ENCODE data around the gene LGR4. TPM values are rescaled to one million over a fixed set of nuclear protein-coding genes. Genes with fewer than 3 reads are reported as not detected.

Gene LGR4
- total RNA-seq, 2 experiments from 2014 or later, result 0.06 to 1.2 TPM

DNA sequence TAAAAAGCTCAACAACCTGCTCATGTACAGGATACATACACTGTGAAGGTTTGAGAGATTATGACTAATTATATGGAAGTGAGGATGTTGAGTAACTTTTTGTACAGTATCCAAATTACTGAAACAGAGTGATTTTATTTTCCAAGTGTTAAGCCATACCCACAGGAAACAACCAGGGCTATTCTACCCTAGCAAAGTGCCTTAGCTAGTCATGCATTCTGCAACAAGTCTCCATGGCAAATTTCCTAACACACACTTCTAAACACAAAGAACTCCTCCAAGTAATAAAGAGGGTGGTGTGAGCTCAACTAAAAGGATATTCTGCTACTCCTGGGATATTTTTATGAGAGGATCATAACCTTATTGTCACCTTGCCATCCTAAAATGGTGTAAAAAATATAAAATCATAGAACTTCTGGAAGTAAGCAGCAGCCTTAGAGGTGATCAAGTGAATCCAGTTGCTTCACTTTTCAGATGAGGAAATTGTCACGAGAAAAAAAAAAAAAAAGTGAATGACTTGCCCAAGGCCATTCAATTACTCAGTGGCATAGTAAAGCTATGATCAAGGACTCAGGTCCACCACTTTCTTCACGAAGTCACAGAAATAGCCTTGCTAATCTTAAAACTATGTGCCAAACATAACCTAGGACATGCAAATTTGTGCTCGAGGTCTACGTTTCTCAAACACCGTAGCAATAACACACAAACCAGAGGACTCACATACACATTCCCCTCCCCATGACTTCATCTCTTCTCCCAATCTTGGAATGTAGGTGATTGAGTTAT is 4.2 kb downstream of the LGR4 start:
- no peaks in the 10 kb centered on the region for H3K36me3 ChIP-seq (ENCODE audit: insufficient read depth, low read length)
- H3K79me2 ChIP-seq (ENCODE audit: insufficient read depth, low read depth, low read length), result no peaks in the 10 kb centered on the region
- H3K9me3 ChIP-seq (ENCODE audit: low read length), result no peaks in the 10 kb centered on the region
- no TSS peak for BruUV-seq (replicated peaks)
- CTCF ChIA-PET (ENCODE audit: unreplicated experiment), result no interaction called here
- no peak for TF ChIP-seq EZH2phosphoT487 (IDR thresholded peaks at IDR 0.05; ENCODE audit: borderline replicate concordance, low read depth, low read length)
- TF ChIP-seq, protein P1, sequence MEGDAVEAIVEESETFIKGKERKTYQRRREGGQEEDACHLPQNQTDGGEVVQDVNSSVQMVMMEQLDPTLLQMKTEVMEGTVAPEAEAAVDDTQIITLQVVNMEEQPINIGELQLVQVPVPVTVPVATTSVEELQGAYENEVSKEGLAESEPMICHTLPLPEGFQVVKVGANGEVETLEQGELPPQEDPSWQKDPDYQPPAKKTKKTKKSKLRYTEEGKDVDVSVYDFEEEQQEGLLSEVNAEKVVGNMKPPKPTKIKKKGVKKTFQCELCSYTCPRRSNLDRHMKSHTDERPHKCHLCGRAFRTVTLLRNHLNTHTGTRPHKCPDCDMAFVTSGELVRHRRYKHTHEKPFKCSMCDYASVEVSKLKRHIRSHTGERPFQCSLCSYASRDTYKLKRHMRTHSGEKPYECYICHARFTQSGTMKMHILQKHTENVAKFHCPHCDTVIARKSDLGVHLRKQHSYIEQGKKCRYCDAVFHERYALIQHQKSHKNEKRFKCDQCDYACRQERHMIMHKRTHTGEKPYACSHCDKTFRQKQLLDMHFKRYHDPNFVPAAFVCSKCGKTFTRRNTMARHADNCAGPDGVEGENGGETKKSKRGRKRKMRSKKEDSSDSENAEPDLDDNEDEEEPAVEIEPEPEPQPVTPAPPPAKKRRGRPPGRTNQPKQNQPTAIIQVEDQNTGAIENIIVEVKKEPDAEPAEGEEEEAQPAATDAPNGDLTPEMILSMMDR (conservative IDR thresholded peaks at IDR 0.05; ENCODE audit: low read length), result no peak
- no peak overlapping the region for H2AFZ ChIP-seq (ENCODE audit: low read length)
- no peak overlapping the region for H3K4me3 ChIP-seq (ENCODE audit: low read depth, low read length, poor library complexity, severe bottlenecking)
- no peak for DNase-seq (ENCODE audit: low spot score)
- no peaks in the 10 kb centered on the region for H4K20me1 ChIP-seq (ENCODE audit: insufficient read depth, low read length)
- no peaks in the 10 kb centered on the region for H3K9me2 ChIP-seq (ENCODE audit: insufficient read depth, low read length)
- no peak overlapping the region for H3K4me2 ChIP-seq (ENCODE audit: low read length)
- intact Hi-C loops (cut with micrococcal nuclease; ENCODE audit: unreplicated experiment), result no loop called here
- no peaks in the 10 kb centered on the region for H3K4me1 ChIP-seq (ENCODE audit: insufficient read depth, low read length, poor library complexity, severe bottlenecking)
- POLR2A ChIA-PET, result interaction anchor here (0.5 kb wide), 1 partner anchor 13 kb away, joined by 5 read pairs; no protein-coding TSS in a partner anchor
- H3K27ac ChIP-seq (ENCODE audit: low read depth, low read length, poor library complexity, severe bottlenecking), result no peak overlapping the region

DNA sequence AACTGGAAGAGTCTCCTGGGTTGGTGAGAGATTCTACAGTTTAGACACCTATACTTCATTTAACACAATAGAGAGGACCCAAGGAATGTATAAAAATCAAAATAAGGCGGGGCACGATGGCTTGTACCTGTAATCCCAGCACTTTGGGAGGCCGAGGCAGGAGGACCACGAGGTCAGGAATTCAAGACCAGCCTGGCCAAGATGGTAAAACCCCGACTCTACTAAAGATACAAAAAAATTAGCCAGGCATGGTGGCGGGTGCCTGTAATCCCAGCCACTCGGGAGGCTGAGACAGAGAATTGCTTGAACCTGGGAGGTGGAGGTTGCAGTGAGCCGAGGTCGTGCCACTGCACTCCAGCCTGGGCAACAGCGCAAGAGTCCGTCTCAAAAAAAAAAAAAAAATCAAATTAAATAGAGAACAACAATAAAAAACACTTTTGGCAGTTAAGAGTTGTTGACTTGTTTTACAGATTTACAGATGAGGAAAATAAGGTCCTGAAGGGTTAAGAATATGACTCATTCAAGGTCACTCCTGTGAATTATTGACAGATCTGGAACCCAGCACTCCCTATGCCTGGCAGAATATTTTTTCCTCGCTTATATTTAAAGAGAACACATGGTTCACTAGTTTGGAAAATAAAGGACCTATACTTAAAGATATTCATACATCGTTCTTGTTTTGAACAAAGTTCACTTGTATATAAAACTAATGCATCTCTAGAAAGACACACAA is 5.2 kb downstream of the LGR4 start:
- Histone ChIP-seq H3K4me2 (ENCODE audit: low read length) (no peak overlapping the region), H3K27ac (ENCODE audit: low read depth, low read length, poor library complexity, severe bottlenecking) (no peak overlapping the region), H4K20me1 (ENCODE audit: insufficient read depth, low read length) (no peaks in the 10 kb centered on the region), H3K4me1 (ENCODE audit: insufficient read depth, low read length, poor library complexity, severe bottlenecking) (no peaks in the 10 kb centered on the region), H3K4me3 (ENCODE audit: low read depth, low read length, poor library complexity, severe bottlenecking) (no peak overlapping the region), H3K9me3 (ENCODE audit: low read length) (no peaks in the 10 kb centered on the region), H3K9me2 (ENCODE audit: insufficient read depth, low read length) (no peaks in the 10 kb centered on the region), H3K79me2 (ENCODE audit: insufficient read depth, low read depth, low read length) (no peaks in the 10 kb centered on the region), H3K36me3 (ENCODE audit: insufficient read depth, low read length) (no peaks in the 10 kb centered on the region), H2AFZ (ENCODE audit: low read length) (no peak overlapping the region)
- no TSS peak for BruUV-seq (replicated peaks)
- ChIA-PET POLR2A (no interaction called here), CTCF (ENCODE audit: unreplicated experiment) (no interaction called here)
- intact Hi-C loops (cut with micrococcal nuclease; ENCODE audit: unreplicated experiment), result no loop called here
- no peak for TF ChIP-seq EZH2phosphoT487 (IDR thresholded peaks at IDR 0.05; ENCODE audit: borderline replicate concordance, low read depth, low read length)
- TF ChIP-seq, protein P1 (conservative IDR thresholded peaks at IDR 0.05; ENCODE audit: low read length), result no peak
- DNase-seq (ENCODE audit: low spot score), result no peak

DNA sequence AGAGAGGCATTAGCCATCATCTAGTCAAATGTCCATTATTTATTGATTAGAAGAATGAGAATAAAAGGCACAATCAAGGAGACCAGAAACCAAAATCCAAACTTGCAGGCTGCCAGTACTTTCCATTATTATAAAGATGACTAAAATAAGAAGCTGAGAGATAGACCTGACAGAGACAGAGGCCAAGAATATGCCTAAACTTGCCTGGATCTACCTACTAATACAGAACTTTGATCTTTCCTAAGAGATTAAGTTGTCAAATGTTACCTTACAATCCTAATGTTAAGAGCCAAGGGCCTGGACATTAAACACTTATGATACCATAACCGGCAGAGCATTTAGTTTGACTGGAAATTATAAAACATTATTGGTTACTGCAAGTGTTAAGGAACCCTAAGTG is 6.2 kb downstream of the LGR4 start:
- TF ChIP-seq, protein P1 (conservative IDR thresholded peaks at IDR 0.05; ENCODE audit: low read length), result no peak
- TF ChIP-seq EZH2phosphoT487 (IDR thresholded peaks at IDR 0.05; ENCODE audit: borderline replicate concordance, low read depth, low read length), result no peak
- no peaks in the 10 kb centered on the region for H4K20me1 ChIP-seq (ENCODE audit: insufficient read depth, low read length)
- H3K79me2 ChIP-seq (ENCODE audit: insufficient read depth, low read depth, low read length), result no peaks in the 10 kb centered on the region
- H2AFZ ChIP-seq (ENCODE audit: low read length), result no peak overlapping the region
- no peaks in the 10 kb centered on the region for H3K4me1 ChIP-seq (ENCODE audit: insufficient read depth, low read length, poor library complexity, severe bottlenecking)
- no peak for DNase-seq (ENCODE audit: low spot score)
- POLR2A ChIA-PET, result interaction anchor here (0.6 to 2.3 kb wide), 2 partner anchors 9 to 29 kb away, joined by 3 to 7 read pairs; no protein-coding TSS in a partner anchor
- no peaks in the 10 kb centered on the region for H3K9me2 ChIP-seq (ENCODE audit: insufficient read depth, low read length)
- no TSS peak for BruUV-seq (replicated peaks)
- no peak overlapping the region for H3K4me3 ChIP-seq (ENCODE audit: low read depth, low read length, poor library complexity, severe bottlenecking)
- no peak overlapping the region for H3K27ac ChIP-seq (ENCODE audit: low read depth, low read length, poor library complexity, severe bottlenecking)
- no peaks in the 10 kb centered on the region for H3K36me3 ChIP-seq (ENCODE audit: insufficient read depth, low read length)
- intact Hi-C loops (cut with micrococcal nuclease; ENCODE audit: unreplicated experiment), result no loop called here
- CTCF ChIA-PET (ENCODE audit: unreplicated experiment), result no interaction called here
- H3K4me2 ChIP-seq (ENCODE audit: low read length), result no peak overlapping the region
- no peaks in the 10 kb centered on the region for H3K9me3 ChIP-seq (ENCODE audit: low read length)

Measured in OCI-LY7 (cell line).